Endothelial cell (in vitro differentiated cells): ENCODE results near the gene ARL4C. TPM values are rescaled to one million over a fixed set of nuclear protein-coding genes. Genes with fewer than 3 reads are reported as not detected.
A peak's percentile ranks its signal among the peaks of the same experiment; 100 is the strongest.

ENCODE experiments used
- DNase-seq: peaks from one replicate; pipeline ENCODE4 v3.0.0; 2021; ENCODE audit warnings: low spot score
- H3K27ac Mint-ChIP-seq: one replicate; pipeline ENCODE4 v1.8.0; 2021; ENCODE audit warnings: mixed read lengths, inconsistent platforms; ENCODE audit not compliant: unreplicated experiment
- H3K27me3 Mint-ChIP-seq: one replicate; pipeline ENCODE4 v1.8.0; 2021; ENCODE audit warnings: mild to moderate bottlenecking, moderate library complexity, mixed read lengths, inconsistent platforms; ENCODE audit not compliant: unreplicated experiment
- H3K36me3 Mint-ChIP-seq: one replicate; pipeline ENCODE4 v1.8.0; 2021; ENCODE audit warnings: mild to moderate bottlenecking, low read depth, mixed read lengths, inconsistent platforms; ENCODE audit not compliant: unreplicated experiment
- H3K4me1 Mint-ChIP-seq: one replicate; pipeline ENCODE4 v1.8.0; 2021; ENCODE audit warnings: mild to moderate bottlenecking, mixed read lengths, inconsistent platforms; ENCODE audit not compliant: unreplicated experiment
- H3K4me3 Mint-ChIP-seq: one replicate; pipeline ENCODE4 v1.8.0; 2021; ENCODE audit warnings: mild to moderate bottlenecking, mixed read lengths, inconsistent platforms; ENCODE audit not compliant: unreplicated experiment
- H3K9me3 Mint-ChIP-seq: one replicate; pipeline ENCODE4 v1.8.0; 2021; ENCODE audit warnings: mixed read lengths, inconsistent platforms; ENCODE audit not compliant: unreplicated experiment
- total RNA-seq: library from RNA; stranded (reverse); fragmentation: NEBNext Ultra II Directional; extraction: Animal tissue kit (Norgen Biotek cat#: 25700); gene quantifications from one replicate; pipeline ENCODE4 v1.2.1, GENCODE V29; 2021; ENCODE audit not compliant: unreplicated experiment
- TF ChIP-seq, protein P1 (sequence below): fragments of 200-600 bp; sonication (generic); IDR thresholded peaks from one replicate; pipeline ENCODE4 v1.5.0; 2021; ENCODE audit warnings: antibody characterized with exemption; ENCODE audit not compliant: unreplicated experiment

Gene ARL4C
- total RNA-seq, 1 donor from 2014 or later, result 17.9 TPM

DNA sequence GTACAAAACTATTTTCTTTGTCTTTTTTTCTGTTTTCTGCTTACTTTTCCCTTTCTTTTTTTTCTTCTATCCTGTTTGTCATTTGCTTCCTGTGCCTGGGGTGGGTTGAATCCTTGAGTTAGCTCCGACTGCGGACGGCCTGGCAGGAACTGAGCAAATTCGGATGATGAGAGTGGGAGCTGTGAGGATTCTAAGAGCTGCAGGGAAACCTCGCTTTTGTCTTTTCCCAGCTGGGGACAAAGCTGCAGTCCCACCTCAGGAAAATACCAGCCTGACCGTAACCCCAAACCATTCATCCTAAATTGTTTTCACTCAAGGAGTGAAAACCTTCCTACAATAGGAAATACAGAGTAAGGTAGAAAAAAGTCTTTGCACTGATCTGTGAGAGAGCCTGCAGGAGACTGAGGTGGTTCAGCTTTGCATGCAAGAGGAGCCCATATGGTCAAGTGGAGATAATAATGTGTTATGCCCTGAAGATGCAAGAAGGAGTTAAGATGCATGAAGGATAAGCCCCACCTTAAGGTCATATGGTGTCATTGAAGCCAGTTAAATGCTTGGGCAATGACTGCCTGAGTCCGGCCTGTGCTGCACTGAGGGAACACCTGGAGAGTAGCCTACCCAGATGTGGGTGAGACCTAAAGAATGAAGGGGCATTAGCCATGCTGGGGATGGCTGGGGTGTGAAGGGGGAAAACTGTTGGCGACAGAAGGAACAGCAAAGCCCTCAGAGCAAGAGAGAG lies 31.7 kb upstream of the ARL4C start:
- Mint-ChIP-seq H3K4me1 (peaks cover 11% of the 10 kb centered on the region), H3K27me3 (peaks cover 2% of the 10 kb centered on the region), H3K27ac (peak overlapping the region; percentile 77), H3K4me3 (no peak overlapping the region), H3K9me3 (no peaks in the 10 kb centered on the region), H3K36me3 (no peaks in the 10 kb centered on the region)
- TF ChIP-seq, protein P1, sequence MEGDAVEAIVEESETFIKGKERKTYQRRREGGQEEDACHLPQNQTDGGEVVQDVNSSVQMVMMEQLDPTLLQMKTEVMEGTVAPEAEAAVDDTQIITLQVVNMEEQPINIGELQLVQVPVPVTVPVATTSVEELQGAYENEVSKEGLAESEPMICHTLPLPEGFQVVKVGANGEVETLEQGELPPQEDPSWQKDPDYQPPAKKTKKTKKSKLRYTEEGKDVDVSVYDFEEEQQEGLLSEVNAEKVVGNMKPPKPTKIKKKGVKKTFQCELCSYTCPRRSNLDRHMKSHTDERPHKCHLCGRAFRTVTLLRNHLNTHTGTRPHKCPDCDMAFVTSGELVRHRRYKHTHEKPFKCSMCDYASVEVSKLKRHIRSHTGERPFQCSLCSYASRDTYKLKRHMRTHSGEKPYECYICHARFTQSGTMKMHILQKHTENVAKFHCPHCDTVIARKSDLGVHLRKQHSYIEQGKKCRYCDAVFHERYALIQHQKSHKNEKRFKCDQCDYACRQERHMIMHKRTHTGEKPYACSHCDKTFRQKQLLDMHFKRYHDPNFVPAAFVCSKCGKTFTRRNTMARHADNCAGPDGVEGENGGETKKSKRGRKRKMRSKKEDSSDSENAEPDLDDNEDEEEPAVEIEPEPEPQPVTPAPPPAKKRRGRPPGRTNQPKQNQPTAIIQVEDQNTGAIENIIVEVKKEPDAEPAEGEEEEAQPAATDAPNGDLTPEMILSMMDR, result no peak
- DNase-seq, result no peak

DNA sequence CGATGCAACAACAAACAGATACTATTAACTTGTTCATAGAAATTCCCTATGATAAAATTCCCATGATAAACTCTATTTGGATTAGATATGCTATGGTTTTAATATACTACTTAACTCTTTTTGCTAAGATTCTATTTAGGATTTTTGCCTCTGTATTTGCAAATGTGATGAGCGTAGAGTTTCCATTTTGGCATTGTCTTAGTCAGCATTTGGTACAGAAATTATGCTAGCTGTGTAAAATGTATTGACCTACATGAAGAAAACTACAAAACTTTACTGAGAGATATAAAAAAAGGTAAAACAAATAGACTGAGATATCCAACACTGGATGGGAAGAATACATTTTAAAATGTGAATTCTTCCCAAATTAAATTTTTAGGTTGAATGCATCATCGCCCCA lies 29.8 kb upstream of the ARL4C start:
- DNase-seq, result no peak
- Mint-ChIP-seq H3K4me1 (peaks cover 11% of the 10 kb centered on the region), H3K27me3 (peaks cover 2% of the 10 kb centered on the region), H3K4me3 (no peak overlapping the region), H3K36me3 (no peaks in the 10 kb centered on the region), H3K9me3 (no peaks in the 10 kb centered on the region), H3K27ac (no peak overlapping the region)
- TF ChIP-seq, protein P1, result no peak

DNA sequence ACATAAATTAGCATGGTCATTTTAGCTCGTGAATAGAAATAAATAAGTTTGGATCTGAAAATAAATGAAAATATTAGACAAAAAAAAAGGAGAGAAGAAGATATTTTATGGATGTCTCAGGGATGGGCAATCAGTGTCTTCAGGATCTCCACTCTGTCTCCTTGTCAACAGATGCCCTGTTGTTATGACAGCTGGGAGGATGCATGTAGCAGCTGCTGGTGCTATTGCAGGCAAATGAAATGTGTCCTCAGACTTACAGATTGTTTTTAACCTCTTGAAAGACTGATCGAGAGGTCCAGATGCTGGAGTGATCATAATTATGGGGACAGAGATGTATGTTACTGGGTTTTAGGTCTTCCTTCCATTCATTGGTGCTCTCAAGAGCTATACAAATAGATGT lies 24.7 kb upstream of the ARL4C start:
- no peak for DNase-seq
- Mint-ChIP-seq H3K27me3 (no peaks in the 10 kb centered on the region), H3K9me3 (no peaks in the 10 kb centered on the region), H3K4me3 (no peak overlapping the region), H3K4me1 (no peaks in the 10 kb centered on the region), H3K27ac (no peak overlapping the region), H3K36me3 (no peaks in the 10 kb centered on the region)
- TF ChIP-seq, protein P1, result no peak

DNA sequence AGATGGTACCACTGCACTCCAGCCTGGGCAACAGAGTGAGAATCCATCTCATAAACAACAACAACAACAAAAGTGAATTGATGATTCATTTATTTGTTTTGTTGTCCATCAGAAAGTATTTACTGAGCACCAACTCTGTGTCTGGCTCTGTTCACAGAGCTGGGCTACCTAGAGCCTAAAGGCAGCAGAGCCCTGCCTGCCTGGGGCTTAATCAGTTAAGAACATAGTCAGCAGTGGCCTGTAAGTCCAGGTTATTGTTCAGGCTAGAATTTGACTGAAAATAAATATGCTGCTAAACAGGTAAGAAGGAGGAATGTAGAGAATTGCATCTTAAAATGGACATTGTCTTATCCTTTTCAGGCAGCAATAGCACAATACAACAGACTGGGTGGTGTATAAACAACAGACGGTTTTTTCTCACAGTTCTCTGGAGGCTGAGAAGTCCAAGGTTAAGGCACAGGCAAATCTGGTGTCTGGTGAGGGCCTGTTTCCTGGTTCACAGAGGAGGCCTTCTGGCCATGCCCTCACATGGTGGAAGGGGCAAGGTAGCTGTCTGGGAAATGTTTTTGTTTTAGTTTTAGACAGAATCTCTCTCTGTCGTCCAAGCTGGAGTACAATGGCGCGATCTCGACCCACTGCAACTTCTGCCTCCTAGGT lies 22.2 kb upstream of the ARL4C start:
- Mint-ChIP-seq H3K36me3 (no peaks in the 10 kb centered on the region), H3K4me1 (peaks cover 4% of the 10 kb centered on the region), H3K4me3 (no peak overlapping the region), H3K27ac (no peak overlapping the region), H3K27me3 (no peaks in the 10 kb centered on the region), H3K9me3 (no peaks in the 10 kb centered on the region)
- TF ChIP-seq, protein P1, result no peak
- no peak for DNase-seq

DNA sequence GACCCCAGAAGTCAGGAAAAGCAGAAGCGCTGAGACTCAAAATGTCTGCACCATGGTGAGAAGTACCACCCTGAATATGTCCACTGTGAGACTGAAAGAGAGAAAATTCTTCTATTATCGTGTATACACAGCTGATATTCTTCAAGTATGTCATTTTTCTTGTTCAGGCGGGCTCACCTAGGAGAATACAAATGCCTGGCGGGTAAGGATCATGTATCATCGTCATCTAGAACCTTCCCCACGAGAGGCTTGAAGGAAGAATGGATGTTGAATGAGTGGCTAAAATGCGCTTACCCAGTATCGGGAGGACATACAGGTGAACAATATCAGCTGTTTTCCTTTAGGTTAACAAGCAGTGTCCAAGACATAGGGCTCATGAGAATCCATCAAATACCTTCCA lies 21.1 kb upstream of the ARL4C start:
- TF ChIP-seq, protein P1, result no peak
- Mint-ChIP-seq H3K27ac (no peak overlapping the region), H3K9me3 (no peaks in the 10 kb centered on the region), H3K36me3 (no peaks in the 10 kb centered on the region), H3K4me3 (no peak overlapping the region), H3K4me1 (peaks cover 4% of the 10 kb centered on the region), H3K27me3 (no peaks in the 10 kb centered on the region)
- no peak for DNase-seq
